Hematopoietic multipotent progenitor cell treated with erythropoietin and hydrocortisone succinate and interleukin-3 and kit ligand, for 15 days (in vitro differentiated cells): ENCODE measurements around the gene ADGRF4.

Experiments
- DNase-seq: peaks from one replicate; pipeline ENCODE4 v3.0.0-alpha.2; 2015; ENCODE audit warnings: low spot score

ADGRF4 gene

DNA sequence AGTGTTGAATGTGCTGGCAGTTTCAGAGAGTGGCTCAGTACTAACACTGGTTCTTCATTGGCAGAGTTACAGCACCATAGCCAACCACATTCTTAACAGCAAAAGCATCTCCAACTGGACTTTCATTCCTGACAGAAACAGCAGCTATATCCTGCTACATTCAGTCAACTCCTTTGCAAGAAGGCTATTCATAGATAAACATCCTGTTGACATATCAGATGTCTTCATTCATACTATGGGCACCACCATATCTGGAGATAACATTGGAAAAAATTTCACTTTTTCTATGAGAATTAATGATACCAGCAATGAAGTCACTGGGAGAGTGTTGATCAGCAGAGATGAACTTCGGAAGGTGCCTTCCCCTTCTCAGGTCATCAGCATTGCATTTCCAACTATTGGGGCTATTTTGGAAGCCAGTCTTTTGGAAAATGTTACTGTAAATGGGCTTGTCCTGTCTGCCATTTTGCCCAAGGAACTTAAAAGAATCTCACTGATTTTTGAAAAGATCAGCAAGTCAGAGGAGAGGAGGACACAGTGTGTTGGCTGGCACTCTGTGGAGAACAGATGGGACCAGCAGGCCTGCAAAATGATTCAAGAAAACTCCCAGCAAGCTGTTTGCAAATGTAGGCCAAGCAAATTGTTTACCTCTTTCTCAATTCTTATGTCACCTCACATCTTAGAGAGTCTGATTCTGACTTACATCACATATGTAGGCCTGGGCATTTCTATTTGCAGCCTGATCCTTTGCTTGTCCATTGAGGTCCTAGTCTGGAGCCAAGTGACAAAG, 17.0 kb upstream of the ADGRF4 start:
- DNase-seq, result no peak

DNA sequence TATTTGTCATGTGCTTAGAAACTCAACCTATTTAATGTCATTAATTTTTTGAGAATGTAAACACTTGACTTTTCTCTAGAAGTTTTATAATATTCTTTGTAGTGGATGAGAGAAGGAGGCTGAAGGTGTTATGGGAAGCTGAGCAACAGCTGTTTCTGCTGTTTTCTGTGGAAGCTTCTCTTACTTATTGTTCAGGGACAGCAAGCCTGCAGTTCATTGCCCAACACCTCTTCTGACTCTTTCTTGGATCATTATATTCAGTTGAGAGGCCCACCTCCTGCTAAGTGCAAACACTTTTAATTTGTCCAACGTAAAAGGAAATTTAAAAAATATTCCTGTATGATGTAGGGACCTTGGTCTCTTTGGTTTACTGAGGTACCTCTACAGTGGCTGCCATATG, 12.0 kb upstream of the ADGRF4 start:
- no peak for DNase-seq

DNA sequence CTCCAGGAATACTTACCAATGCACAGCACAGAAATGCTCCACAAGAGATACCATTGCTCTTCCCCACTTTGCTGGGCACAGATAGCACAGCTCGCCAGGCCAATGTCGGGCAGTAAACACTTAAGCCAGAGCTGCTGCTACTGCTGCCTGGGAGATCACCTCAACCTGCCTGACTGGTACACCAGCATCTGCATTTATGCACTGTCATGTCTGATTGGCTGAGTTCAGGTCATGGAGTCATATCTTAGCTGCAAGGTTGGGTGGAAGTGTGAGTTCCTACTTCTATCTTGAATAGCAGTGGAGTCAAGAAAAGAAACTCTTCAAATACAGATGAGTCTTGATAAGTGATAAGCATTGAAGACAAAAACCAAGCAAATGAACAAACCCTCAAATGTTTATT, 10.9 kb upstream of the ADGRF4 start:
- no peak for DNase-seq

DNA sequence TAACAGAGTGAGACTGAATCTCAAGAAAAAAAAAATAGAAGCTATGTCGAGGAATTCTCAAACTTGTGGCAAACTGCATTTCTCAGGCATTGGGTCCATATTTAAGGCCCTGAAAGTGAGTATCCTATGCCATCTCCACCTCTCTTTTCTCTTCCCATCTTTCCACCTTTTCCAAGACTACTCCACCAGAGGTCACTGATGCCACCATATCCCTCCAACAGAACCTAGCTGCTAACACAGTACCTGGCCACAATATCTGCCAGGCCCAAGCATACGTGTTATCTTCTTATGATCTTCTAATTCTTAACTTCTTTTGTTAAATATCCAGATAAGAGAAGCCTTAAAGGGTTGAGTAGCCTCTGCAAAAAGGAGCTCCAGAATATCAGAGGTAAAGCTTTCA, 8.2 kb upstream of the ADGRF4 start:
- no peak for DNase-seq

DNA sequence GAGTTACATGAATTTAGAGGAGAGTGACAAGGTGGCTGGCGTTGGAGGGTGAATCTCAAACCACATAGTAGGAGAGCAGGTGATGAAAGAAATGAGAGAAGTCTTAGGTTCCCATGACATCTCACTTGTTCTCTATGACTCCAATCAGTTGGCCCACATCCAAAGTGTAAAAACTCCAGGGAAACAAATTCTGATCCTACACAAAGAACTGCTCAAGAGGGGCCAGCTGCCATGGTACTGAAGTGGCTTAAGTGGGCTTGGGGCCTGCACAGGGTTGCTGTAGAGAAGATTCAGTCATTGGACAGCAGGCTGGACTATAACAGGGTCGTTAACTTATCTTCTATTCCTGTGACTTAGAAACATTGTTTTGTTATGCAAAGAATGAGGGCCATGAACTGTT, 7.6 kb upstream of the ADGRF4 start:
- DNase-seq, result no peak

DNA sequence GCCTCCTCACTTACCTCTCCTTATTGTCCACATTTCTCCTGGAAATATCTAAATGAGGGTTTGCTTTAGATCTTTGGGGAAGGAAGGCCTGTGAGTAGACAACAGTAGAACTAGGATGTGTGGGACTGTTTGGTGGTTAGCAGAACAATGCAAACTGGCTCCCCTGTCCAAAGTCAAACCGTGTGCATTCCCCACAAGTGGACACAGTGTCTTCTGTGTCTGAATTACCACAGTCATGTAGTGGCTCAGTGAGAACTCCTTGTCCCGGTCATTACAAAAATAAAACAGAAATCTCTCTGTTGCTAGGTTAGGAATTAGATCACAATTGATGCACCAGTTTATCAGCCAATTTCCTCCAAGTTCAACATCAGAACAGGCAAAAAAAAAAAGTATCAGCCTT, 455 bp upstream of the ADGRF4 start:
- no peak for DNase-seq

DNA sequence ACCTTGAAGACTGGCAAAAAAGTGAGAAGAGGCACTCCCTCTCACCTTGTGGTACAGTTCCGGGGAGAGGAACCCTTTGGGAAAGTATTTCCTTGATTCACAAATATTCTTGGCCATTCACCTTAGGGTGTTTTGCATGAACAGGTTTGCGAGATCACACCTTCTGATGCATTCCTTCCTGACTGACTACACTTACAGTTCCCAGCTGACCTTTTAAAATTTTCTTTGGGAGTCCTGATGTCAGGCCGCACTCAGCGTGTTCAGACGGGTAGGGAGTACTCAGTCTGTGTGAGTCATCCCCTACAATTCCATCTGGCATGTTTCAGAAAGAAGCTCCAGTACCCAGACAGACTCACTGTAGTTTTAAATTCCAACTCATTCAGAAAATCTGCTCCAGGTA, 1.7 kb downstream of the ADGRF4 start:
- DNase-seq, result no peak

DNA sequence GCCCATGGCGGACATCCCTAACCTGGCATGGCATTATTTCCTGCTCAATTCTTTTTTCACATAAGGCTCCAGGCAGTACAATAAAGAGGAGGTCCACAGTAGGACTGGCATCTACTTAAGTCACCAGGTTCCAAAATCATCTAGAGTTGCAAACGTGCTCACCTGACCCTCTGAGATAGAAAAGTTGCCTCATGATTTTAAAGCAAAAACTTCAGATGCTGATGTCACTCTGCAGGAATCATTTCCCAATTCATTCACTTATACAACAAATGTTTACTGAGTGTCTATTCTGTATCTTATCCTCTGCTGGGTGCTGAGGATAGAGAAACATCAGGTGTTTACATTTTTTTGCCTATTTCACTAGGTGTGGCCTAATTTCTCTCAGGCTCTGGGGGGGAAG, 2.2 kb downstream of the ADGRF4 start:
- no peak for DNase-seq

DNA sequence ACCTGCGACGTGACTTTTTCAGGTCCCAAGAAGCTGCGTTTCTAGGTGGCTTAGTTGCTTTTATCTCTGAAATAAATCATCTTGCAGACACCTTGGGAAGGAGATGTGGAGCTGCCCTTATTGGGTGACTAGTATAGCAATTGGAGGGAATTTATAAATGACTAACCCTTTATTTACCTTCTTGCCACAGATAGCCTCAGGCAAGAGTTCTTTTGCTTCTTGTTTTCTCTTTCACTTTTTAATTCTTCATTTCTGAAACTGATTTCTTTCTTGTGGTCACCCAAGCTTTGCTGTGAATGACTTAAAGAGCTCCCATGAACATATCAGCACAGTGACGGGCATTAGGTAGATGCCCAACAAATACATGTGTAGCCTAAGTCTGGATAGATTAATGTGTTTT, 3.0 kb downstream of the ADGRF4 start:
- no peak for DNase-seq

DNA sequence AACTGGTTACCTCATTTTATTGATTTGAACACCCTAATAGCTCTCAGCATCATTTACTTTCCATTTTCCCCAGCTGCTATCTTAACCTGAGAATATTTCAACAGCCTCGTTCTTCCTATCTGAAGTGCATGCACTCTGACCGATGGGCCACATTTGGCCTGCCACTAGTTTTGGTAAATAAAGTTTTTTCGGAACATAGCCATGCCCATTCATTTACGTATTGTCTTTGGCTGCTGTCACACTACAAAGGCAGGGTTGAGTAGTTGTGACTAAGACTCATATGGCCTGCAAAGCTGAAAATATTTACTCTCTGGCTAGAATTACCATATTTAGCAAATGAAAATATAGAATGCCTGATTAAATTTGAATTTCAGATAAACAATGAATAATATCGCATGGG, 10.8 kb downstream of the ADGRF4 start:
- no peak for DNase-seq

DNA sequence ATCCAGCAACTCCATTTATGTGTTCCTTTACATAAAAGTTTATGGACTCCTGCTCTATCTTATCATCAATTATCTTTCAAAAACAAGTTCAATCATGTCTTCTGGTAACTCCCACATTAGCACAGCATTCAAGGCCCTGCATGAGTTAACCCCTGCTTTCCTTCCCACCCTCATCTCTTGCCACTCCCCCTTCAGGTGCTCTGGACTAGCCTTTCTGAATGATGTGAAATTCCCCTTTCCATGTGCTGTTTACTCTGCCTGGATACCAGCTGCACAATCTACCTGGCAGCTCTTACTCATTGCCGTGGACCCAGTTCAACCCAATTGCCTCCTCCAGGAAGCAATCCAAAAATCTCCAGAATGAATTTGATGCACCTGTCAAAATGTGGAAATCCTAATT, 11.9 kb downstream of the ADGRF4 start:
- DNase-seq, result no peak

DNA sequence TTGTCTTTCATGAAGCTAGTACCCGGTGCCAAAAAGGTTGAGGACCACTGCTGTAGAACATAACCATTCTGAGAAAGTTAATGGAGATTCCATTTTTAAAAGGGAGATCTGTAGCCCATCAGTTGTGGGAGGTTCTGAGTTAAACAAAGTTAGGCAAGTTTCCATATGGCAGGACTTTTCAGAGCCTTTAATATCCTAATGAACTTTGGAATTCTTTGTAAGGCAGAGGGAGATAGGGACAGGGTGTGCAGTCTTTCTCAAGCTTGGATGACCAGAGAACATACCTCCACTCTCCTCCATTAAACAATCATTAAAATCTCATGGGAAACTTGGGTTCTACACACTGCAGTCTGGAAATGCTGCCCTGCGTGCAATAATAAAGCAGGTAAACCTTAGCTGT, 14.8 kb downstream of the ADGRF4 start:
- no peak for DNase-seq

DNA sequence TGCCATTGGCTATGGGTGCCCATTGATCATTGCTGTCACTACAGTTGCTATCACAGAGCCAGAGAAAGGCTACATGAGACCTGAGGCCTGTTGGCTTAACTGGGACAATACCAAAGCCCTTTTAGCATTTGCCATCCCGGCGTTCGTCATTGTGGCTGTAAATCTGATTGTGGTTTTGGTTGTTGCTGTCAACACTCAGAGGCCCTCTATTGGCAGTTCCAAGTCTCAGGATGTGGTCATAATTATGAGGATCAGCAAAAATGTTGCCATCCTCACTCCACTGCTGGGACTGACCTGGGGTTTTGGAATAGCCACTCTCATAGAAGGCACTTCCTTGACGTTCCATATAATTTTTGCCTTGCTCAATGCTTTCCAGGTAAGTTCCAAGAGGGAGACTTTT, 16.4 kb downstream of the ADGRF4 start:
- DNase-seq, result no peak

DNA sequence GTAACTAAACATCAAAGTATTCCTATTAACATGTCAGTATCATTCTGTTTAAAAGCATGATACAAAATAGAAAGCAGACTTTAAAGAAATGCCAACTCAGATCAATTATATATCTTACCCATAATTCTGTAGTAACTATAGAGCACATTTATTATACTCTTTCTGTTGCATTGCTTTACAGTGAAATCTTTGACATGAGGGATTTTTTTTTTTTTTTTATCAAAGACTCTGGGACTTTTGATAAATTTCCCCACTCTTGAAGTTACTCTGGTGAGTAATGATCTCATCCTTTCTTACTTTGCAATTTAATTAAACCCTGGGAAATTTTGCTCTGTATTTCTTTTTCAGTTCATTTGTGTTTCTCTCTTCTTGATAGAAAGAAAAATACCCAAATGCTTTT, 17.4 kb downstream of the ADGRF4 start:
- DNase-seq, result no peak

DNA sequence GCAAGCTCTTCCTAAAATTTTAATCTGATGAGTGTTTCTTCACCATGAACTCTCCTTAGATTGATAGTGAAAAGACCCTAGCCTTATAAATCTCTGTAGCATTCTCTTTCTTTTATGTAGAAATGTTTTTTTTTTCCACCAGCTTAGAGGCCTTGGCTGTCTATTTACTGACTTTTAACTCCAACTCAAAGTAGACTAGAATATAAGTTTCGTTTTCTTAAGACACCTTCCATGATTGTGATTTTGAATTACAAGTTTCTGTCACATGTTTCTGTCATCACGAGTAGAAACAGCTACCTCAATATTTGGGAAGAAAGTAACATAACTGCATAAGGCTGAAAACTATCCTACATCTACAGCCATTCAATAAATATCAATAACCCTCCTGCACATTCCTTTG, 17.8 kb downstream of the ADGRF4 start:
- no peak for DNase-seq

DNA sequence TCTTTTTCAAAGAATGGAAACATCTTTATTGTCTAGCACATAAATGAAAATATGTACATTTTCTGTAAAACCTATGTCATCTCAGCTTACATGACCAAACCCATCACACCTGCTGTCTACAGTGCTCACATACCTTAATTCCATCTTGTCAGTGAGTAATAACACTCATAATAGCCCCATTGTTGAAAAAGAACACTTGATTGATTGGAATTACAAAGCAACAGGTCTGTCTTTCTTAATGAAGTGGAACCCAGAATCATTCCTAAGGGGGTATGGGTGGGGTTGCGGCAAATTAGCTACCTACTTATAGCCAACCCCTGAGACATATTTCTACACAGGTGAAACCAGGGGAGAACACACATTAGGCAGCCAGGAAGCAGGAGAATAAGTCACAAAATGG, 20.2 kb downstream of the ADGRF4 start:
- no peak for DNase-seq

DNA sequence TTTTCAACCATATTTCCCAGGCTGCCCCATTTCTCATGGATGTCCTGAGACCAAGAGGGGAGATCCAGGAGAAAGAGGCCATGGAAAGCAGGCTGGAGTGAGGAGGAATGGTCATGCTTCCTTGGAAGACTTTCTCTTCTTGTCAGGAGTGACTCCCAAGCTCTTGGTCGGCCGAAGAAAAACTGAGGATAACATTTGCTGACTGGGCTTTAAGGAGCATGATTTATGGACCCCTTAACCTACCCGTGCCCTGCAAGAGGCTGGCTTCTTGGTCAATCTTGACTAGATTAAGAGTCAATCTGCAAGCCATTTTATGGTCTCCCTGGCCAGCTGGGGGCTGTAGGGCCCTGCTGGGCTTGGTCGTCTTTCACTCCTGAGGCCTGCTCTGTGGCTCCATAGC, 22.8 kb downstream of the ADGRF4 start:
- DNase-seq, result no peak

DNA sequence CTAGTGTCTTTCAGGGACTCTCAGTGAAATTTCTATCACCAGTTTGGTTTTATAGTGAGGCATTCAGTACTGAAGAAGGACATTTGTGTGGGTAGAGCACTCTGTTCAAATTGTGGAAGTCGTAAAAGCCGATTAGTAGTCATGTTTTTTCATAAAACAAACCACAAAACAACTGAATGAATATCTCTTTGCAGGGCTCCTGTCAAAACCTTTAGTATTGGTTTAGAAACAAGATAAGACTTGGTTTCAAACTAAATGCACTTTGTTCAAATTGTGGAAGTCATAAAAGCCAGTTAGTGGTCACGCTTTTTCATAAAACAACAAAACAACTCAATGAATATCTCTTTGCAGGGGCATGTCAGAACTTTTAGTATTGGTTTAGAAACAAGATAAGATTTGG, 23.8 kb downstream of the ADGRF4 start:
- no peak for DNase-seq

DNA sequence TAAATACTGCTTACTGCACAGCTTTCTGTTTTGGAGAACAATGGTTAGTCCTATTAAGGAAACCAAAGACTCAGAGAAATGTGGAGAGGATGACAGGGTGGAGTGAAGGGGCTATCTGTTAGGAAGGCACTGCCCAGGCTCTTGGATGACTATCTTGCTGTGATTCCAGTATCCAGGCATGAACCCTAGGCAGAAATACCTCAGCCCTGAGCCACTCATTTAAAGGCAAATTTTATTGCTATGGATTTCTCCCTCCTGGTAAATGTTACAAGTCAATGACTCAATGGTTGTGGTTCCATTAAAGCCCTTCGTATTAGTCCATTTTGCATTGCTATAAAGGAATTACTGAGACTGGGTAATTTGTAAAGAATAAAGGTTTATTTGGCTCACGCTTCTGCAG, 25.9 kb downstream of the ADGRF4 start:
- no peak for DNase-seq

DNA sequence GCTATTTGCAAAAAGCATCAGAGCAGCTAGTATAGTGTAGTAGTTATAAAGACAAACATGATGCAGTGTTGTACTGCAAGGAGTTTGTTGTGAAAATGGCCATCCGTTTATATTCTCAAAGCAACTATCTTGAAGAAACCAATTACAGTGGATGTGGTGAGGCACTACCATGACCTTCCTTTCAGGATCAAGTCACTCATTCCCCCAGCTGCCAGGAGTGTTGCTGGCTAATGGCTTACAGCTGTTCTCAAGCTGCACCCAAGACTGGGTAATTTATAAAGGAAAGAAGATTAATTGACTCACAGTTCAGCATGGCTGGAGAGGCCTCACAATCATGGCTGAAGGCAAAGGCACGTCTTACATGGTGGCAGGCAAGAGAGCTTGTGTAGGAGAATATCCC, 29.0 kb downstream of the ADGRF4 start:
- DNase-seq, result no peak

DNA sequence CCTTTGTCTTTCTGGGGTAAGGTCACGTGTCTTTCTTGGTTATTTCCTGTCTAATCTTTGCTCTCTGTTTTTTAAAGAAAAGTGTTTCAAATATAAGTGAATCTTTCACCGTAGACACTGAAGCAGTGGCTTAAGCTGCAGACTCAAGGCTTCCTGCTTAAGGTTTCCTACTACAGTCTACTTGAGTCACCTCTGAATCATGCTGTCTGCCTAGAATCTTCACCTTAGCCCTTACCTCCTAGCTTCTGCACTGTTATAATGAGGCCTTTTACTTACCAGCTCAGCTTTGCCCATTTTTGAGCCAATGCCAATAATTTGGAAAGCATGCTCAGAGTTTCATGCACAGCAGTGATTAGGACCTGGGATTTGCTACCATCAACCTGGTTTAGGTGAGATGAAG, 30.6 kb downstream of the ADGRF4 start:
- no peak for DNase-seq

DNA sequence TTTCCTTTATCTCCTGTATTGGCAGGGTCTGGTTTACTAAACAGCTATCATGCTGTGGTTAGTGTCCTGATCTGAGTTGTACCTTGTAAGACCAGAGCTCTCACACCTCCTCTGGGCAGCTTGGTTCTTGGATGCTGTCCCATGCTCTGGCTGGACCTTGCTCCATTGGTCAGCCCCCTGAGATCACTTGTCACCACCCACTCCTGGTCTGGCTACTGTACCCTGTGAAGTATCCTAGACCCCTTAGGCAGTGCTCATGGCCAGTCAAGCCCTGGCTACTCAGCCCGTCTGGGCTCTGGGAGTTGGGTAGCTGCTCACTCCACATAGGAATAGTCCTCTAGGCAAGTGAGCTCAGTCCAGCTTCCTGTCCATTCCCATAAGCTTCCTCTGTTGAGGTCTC, 31.1 kb downstream of the ADGRF4 start:
- no peak for DNase-seq

DNA sequence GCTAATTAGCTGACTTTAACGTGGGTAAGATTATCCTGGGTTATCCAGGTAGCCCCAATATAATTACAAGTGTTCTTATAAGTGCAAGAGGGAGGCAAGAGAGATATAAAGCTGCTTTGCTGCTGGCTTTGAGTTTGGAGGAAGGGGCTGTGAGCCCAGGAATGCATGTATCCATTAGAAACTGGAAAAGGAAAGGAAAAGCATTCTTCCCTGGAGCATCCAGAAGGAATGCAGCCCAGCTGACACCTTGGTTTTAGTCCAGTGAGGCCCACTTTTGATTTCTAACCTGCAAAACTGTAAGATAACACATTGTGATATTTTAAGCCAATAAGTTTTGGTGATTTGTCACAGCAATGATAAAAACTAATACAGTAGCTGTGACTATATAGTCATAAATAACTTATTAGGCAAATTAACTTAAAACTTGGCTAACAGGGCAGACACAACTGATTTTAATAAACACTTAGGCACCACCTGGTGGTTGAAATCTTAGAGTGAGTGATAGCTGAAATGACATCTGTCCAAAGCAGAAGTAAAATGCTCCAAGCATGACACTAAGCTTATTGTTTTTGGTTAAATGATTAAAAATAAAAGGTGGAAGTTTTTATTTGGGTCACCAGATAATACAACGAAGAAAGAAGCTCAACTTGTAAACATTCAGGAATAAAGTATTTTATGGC, 35.6 kb downstream of the ADGRF4 start:
- peak; percentile 12 for DNase-seq

DNA sequence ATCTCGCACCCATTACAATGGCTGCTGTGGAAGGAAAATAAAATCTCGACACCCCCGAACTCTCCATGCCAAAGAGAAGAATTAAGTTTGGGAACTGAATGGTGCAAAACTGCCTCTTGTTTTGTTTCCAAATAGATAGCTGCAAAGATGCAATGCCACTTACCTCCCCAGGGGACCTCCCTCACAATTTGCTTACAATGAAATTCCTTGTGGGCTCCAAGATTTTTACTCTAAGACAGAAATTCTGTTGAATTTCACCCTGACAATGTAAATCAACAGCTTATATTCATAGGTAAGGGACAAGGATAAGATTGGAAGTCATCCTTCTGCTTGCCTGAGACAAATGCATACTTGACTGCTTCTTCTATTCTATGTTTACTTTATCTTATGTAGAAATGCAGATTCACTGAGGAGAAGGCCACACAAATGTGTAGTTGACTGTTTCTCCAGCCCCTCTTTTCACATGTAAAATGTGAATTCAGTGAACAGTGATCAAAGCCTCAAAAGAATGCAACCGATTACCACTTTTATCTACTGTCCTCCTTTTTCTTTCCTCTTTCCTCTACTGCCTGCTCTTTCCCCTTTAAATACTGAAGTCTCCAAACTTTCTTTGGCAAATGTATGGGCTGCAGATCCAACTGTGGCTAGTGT, 36.6 kb downstream of the ADGRF4 start:
- DNase-seq, result no peak
